GM12878 (cell line): ENCODE results near the gene FNDC3B. TPM values are rescaled to one million over a fixed set of nuclear protein-coding genes. Genes with fewer than 3 reads are reported as not detected.

Source experiments
- ASH2L ChIP-seq: fragments of 300-600, 200-600 bp; sonication (generic); IDR thresholded peaks from 2 replicates; pipeline ENCODE4 v1.6.1; 2017; ENCODE audit warnings: low read depth, mild to moderate bottlenecking, borderline replicate concordance
- BACH1 ChIP-seq: fragments of 450-650 bp; IDR thresholded peaks from 2 replicates; pipeline ENCODE4 v1.6.1; 2017; ENCODE audit warnings: mild to moderate bottlenecking, borderline replicate concordance
- CBX5 ChIP-seq: sonication (generic); IDR thresholded peaks from 2 replicates; pipeline ENCODE4 v1.6.1; 2016; ENCODE audit warnings: low read depth, moderate library complexity, mild to moderate bottlenecking, inconsistent platforms
- CHD4 ChIP-seq: fragments of 200-600 bp; sonication (generic); IDR thresholded peaks from 2 replicates; pipeline ENCODE4 v1.6.1; 2016; ENCODE audit warnings: mild to moderate bottlenecking
- CTCF ChIP-seq, 3 experiments: IDR thresholded peaks in 2 of 3; conservative IDR thresholded peaks in 1 of 3; 2 replicates each; pipeline ENCODE4 v1.5.1; 2011; ENCODE audit warnings: low read depth in 3 of 3, low read length in 3 of 3, mild to moderate bottlenecking in 3 of 3, control low read depth in 2 of 3, moderate library complexity in 2 of 3, inconsistent platforms in 1 of 3, mixed read lengths in 1 of 3; ENCODE audit not compliant: control insufficient read depth in 2 of 3, insufficient read depth in 1 of 3; ENCODE audit errors: extremely low read depth in 1 of 3
- ESRRA ChIP-seq: IDR thresholded peaks from 2 replicates; pipeline ENCODE4 v1.6.1; 2012; ENCODE audit warnings: mild to moderate bottlenecking, low read length, improper control_type of control experiment
- MYB ChIP-seq: fragments of 150-350 bp; IDR thresholded peaks from 2 replicates; pipeline ENCODE4 v1.6.1; 2014; ENCODE audit warnings: mild to moderate bottlenecking, low read depth, low read length, borderline replicate concordance
- NFYB ChIP-seq: IDR thresholded peaks from 2 replicates; pipeline ENCODE4 v1.6.1; 2011; ENCODE audit warnings: low read depth, mild to moderate bottlenecking, low read length, improper control_type of control experiment, moderate library complexity; ENCODE audit not compliant: insufficient read depth
- NR2C1 ChIP-seq: fragments of 450-650 bp; IDR thresholded peaks from 2 replicates; pipeline ENCODE4 v1.6.1; 2017; ENCODE audit warnings: antibody characterized with exemption, mild to moderate bottlenecking, moderate library complexity
- PAX5 ChIP-seq: IDR thresholded peaks from 2 replicates; pipeline ENCODE4 v1.6.1; 2011; ENCODE audit warnings: low read depth, low read length, borderline replicate concordance
- POLR2AphosphoS2 ChIP-seq: IDR thresholded peaks from 2 replicates; pipeline ENCODE4 v1.6.1; 2011; ENCODE audit warnings: low read depth, mild to moderate bottlenecking, low read length, improper control_type of control experiment, moderate library complexity
- POLR2AphosphoS5 ChIP-seq: IDR thresholded peaks from 2 replicates; pipeline ENCODE4 v1.6.1; 2011; ENCODE audit warnings: mild to moderate bottlenecking, low read length, inconsistent platforms
- RB1 ChIP-seq: fragments of 450-650 bp; formaldehyde crosslinking; IDR thresholded peaks from 2 replicates; pipeline ENCODE4 v1.6.1; 2017; ENCODE audit warnings: mild to moderate bottlenecking, borderline replicate concordance
- RFX5 ChIP-seq: IDR thresholded peaks from 2 replicates; pipeline ENCODE4 v1.6.1; 2011; ENCODE audit warnings: low read depth, low read length, improper control_type of control experiment
- RUNX3 ChIP-seq: IDR thresholded peaks from 2 replicates; pipeline ENCODE4 v1.6.1; 2012; ENCODE audit warnings: low read length, inconsistent platforms
- SMC3 ChIP-seq: IDR thresholded peaks from 2 replicates; pipeline ENCODE4 v1.6.1; 2011; ENCODE audit warnings: low read length, improper control_type of control experiment, borderline replicate concordance
- SPI1 ChIP-seq: IDR thresholded peaks from 2 replicates; pipeline ENCODE4 v1.6.1; 2011; ENCODE audit warnings: low read depth, mild to moderate bottlenecking, low read length, moderate library complexity, borderline replicate concordance; ENCODE audit not compliant: insufficient read depth
- SRF ChIP-seq, 2 experiments: IDR thresholded peaks; 2 replicates each; pipeline ENCODE4 v1.6.1; 2011; ENCODE audit warnings: low read depth in 2 of 2, low read length in 2 of 2, mild to moderate bottlenecking in 1 of 2, moderate library complexity in 1 of 2
- SUPT20H ChIP-seq: IDR thresholded peaks from 2 replicates; pipeline ENCODE4 v1.6.1; 2011; ENCODE audit warnings: low read depth, mild to moderate bottlenecking, low read length, moderate library complexity, borderline replicate concordance; ENCODE audit not compliant: control insufficient read depth
- TCF7 ChIP-seq: IDR thresholded peaks from 2 replicates; pipeline ENCODE4 v1.6.1; 2014; ENCODE audit warnings: antibody characterized with exemption, borderline replicate concordance
- ZBTB33 ChIP-seq: fragments of 450-650 bp; IDR thresholded peaks from 2 replicates; pipeline ENCODE4 v1.6.1; 2017; ENCODE audit warnings: mild to moderate bottlenecking
- ZNF592 ChIP-seq: fragments of 450-650 bp; IDR thresholded peaks from 2 replicates; pipeline ENCODE4 v1.6.1; 2017; ENCODE audit warnings: mild to moderate bottlenecking, moderate library complexity
- ZSCAN29 ChIP-seq: fragments of 450-650 bp; IDR thresholded peaks from 2 replicates; pipeline ENCODE4 v1.6.1; 2017; ENCODE audit warnings: mild to moderate bottlenecking, moderate library complexity
- polyA plus RNA-seq, 11 experiments: library from polyadenylated mRNA; depleted of rRNA in 4 of 11; unstranded in 6 of 11; stranded (reverse) in 5 of 11; fragments of >200 nt; fragmentation: Nextera tagmentation in 4 of 11; fragmentation: Illumina TruSeq in 1 of 11; extraction: Ambion mirVana in 4 of 11; extraction: Trizol in 1 of 11; gene quantifications; 1 replicate in 1 of 11; 2 replicates in 10 of 11; pipeline versions ENCODE4 v1.2.1 to v1.2.3, GENCODE V29; 2011 to 2016; ENCODE audit warnings: inconsistent platforms in 2 of 11, missing spikeins in 2 of 11, low read depth in 1 of 11
- total RNA-seq, 4 experiments: library from RNA; depleted of rRNA in 3 of 4; stranded (reverse); fragments of >200 nt in 3 of 4; fragmentation: Illumina TruSeq in 1 of 4; extraction: Trizol in 1 of 4; gene quantifications; 2 replicates each; pipeline versions ENCODE4 v1.2.1 to v1.2.3, GENCODE V29; 2013 to 2021

The FNDC3B gene
- total and polyA plus RNA-seq, 10 of the 15 experiments (the other 5 are each of a cell fraction or from before 2014, with no cell fraction given): 7.9 to 35.0 (median 18.5) TPM

GRCh38 chr3:172107403-172107802 is 68.0 kb downstream of the FNDC3B start (continued):
- TF ChIP-seq ZBTB33 (no peak), CBX5 (peak; percentile 84), RB1 (peak; percentile 10; the same call in 1 of the 2 replicates), ZSCAN29 (no peak), SMC3 (peak; percentile 27; the same call in 1 of the 2 replicates), POLR2AphosphoS2 (no peak), MYB (no peak), CHD4 (no peak), BACH1 (peak; percentile 73; the same call in 1 of the 2 replicates), SRF (IDR thresholded peaks at IDR 0.05; ENCODE audit: low read depth in 2 of 2, low read length in 2 of 2) (0 out of 4 replicates have a peak, but pooled peaks of 1 of the 2 experiments have one; percentile 8), TCF7 (no peak), POLR2AphosphoS5 (peak; percentile 54; the same call in 1 of the 2 replicates), ESRRA (no peak), RFX5 (no peak), ZNF592 (peak; percentile 86), NFYB (no peak), SUPT20H (no peak), CTCF (IDR thresholded peaks at IDR 0.05 in 2 of 3, conservative IDR thresholded peaks at IDR 0.05 in 1 of 3; ENCODE audit: control insufficient read depth in 2 of 3, extremely low read depth in 1 of 3, insufficient read depth in 1 of 3, low read depth in 3 of 3, low read length in 3 of 3) (peak in 2 of 3 experiments; percentile 35 to 36; a peak in 3 of 6 replicates), PAX5 (peak; percentile 93), RUNX3 (peak; percentile 89), SPI1 (peak; percentile 69), NR2C1 (no peak), ASH2L (no peak)
